NCI-H2107 (cell line): Measurements from ENCODE around the gene WIPF1.

ENCODE experiments used
- DNase-seq: peaks from one replicate; lab custom pipeline; 2025; lab: John Stamatoyannopoulos, UW

Gene WIPF1

GRCh38 chr2:174597345-174598047 is at the start of gene WIPF1:
Gene WIPF1 (minus strand): TSS chr2:174597804. CDS start chr2:174585573, 12,231 bp downstream.
- no peak for DNase-seq

GRCh38 chr2:174645296-174645695 is 47.7 kb upstream of the WIPF1 start:
- no peak for DNase-seq

GRCh38 chr2:174644406-174644805 is 46.8 kb upstream of the WIPF1 start:
- no peak for DNase-seq

- no peak for DNase-seq
Observed at GRCh38 chr2:174643356-174643755, 45.8 kb upstream of the WIPF1 start.

GRCh38 chr2:174641168-174641567 is 43.6 kb upstream of the WIPF1 start:
- DNase-seq: no peak

GRCh38 chr2:174636987-174637386 is 39.4 kb upstream of the WIPF1 start:
- DNase-seq: no peak

GRCh38 chr2:174635776-174636404 is 38.3 kb upstream of the WIPF1 start:
- no peak for DNase-seq

- no peak for DNase-seq
Observed at GRCh38 chr2:174635015-174635593, 37.5 kb upstream of the WIPF1 start.

GRCh38 chr2:174634130-174635014 is 36.8 kb upstream of the WIPF1 start:
- no peak for DNase-seq

GRCh38 chr2:174633623-174633930 is 36.0 kb upstream of the WIPF1 start:
- DNase-seq: no peak

GRCh38 chr2:174632841-174633622 is 35.4 kb upstream of the WIPF1 start:
- no peak for DNase-seq

- no peak for DNase-seq
Observed at GRCh38 chr2:174631009-174631981, 33.7 kb upstream of the WIPF1 start.

- DNase-seq: no peak
Observed at GRCh38 chr2:174630107-174630506, 32.5 kb upstream of the WIPF1 start.

GRCh38 chr2:174629506-174629905 is 31.9 kb upstream of the WIPF1 start:
- DNase-seq: no peak

GRCh38 chr2:174628528-174629169 is 31.0 kb upstream of the WIPF1 start:
- DNase-seq: no peak

- DNase-seq: no peak
Observed at GRCh38 chr2:174627216-174627615, 29.6 kb upstream of the WIPF1 start.

GRCh38 chr2:174624895-174625430 is 27.4 kb upstream of the WIPF1 start:
- no peak for DNase-seq

- DNase-seq: no peak
Observed at GRCh38 chr2:174623690-174624089, 26.1 kb upstream of the WIPF1 start.

GRCh38 chr2:174623106-174623637 is 25.6 kb upstream of the WIPF1 start:
- no peak for DNase-seq

- no peak for DNase-seq
Observed at GRCh38 chr2:174621323-174621722, 23.7 kb upstream of the WIPF1 start.
